ENCODE measurements around the gene KDELR3. TPM values are rescaled to one million over a fixed set of nuclear protein-coding genes. Genes with fewer than 3 reads are reported as not detected.

The KDELR3 gene
- total RNA-seq, 1 donor from 2014 or later = 10.6 TPM

GRCh38 chr22:38422611-38423511 lies 45.0 kb upstream of the KDELR3 start:
- no peaks in the 10 kb centered on the region for H3K27me3 Mint-ChIP-seq
- H3K4me3 Mint-ChIP-seq = no peak overlapping the region
- no peak for DNase-seq (ENCODE audit: extremely low spot score, unreplicated experiment)
- H3K9me3 Mint-ChIP-seq = no peaks in the 10 kb centered on the region
- no peaks in the 10 kb centered on the region for H3K36me3 Mint-ChIP-seq
- no peaks in the 10 kb centered on the region for H3K4me1 Mint-ChIP-seq (ENCODE audit: unreplicated experiment)
- H3K27ac Mint-ChIP-seq = no peak overlapping the region
- TF ChIP-seq CTCF (conservative IDR thresholded peaks at IDR 0.05) = no peak

- no peaks in the 10 kb centered on the region for H3K9me3 Mint-ChIP-seq
- H3K27me3 Mint-ChIP-seq = no peaks in the 10 kb centered on the region
- H3K36me3 Mint-ChIP-seq = no peaks in the 10 kb centered on the region
- TF ChIP-seq CTCF (conservative IDR thresholded peaks at IDR 0.05) = no peak
- no peak overlapping the region for H3K27ac Mint-ChIP-seq
- no peaks in the 10 kb centered on the region for H3K4me1 Mint-ChIP-seq (ENCODE audit: unreplicated experiment)
- no peak for DNase-seq (ENCODE audit: extremely low spot score, unreplicated experiment)
- H3K4me3 Mint-ChIP-seq = no peak overlapping the region
Observed at GRCh38 chr22:38423512-38424503, 44.1 kb upstream of the KDELR3 start.

- Mint-ChIP-seq H3K4me3 (no peak overlapping the region), H3K9me3 (no peaks in the 10 kb centered on the region)
Observed at GRCh38 chr22:38424525-38425080, 43.3 kb upstream of the KDELR3 start.

GRCh38 chr22:38426628-38427027 lies 41.3 kb upstream of the KDELR3 start:
- Mint-ChIP-seq H3K27me3 (no peaks in the 10 kb centered on the region), H3K4me1 (ENCODE audit: unreplicated experiment) (no peaks in the 10 kb centered on the region), H3K4me3 (no peak overlapping the region), H3K9me3 (no peaks in the 10 kb centered on the region), H3K27ac (no peak overlapping the region), H3K36me3 (no peaks in the 10 kb centered on the region)
- no peak for TF ChIP-seq CTCF (conservative IDR thresholded peaks at IDR 0.05)
- DNase-seq (ENCODE audit: extremely low spot score, unreplicated experiment) = no peak

More at GRCh38 chr22:38424525-38425080, 43.3 kb upstream of the KDELR3 start:
- Mint-ChIP-seq H3K27me3 (no peaks in the 10 kb centered on the region), H3K4me1 (ENCODE audit: unreplicated experiment) (no peaks in the 10 kb centered on the region), H3K27ac (no peak overlapping the region), H3K36me3 (no peaks in the 10 kb centered on the region)
- no peak for TF ChIP-seq CTCF (conservative IDR thresholded peaks at IDR 0.05)
- DNase-seq (ENCODE audit: extremely low spot score, unreplicated experiment) = no peak

GRCh38 chr22:38427465-38427864 lies 40.4 kb upstream of the KDELR3 start:
- H3K4me3 Mint-ChIP-seq = no peak overlapping the region
- H3K27me3 Mint-ChIP-seq = no peaks in the 10 kb centered on the region
- no peak overlapping the region for H3K27ac Mint-ChIP-seq
- TF ChIP-seq CTCF (conservative IDR thresholded peaks at IDR 0.05) = no peak
- DNase-seq (ENCODE audit: extremely low spot score, unreplicated experiment) = no peak
- H3K36me3 Mint-ChIP-seq = no peaks in the 10 kb centered on the region
- no peaks in the 10 kb centered on the region for H3K9me3 Mint-ChIP-seq
- no peaks in the 10 kb centered on the region for H3K4me1 Mint-ChIP-seq (ENCODE audit: unreplicated experiment)

Measured in type B pancreatic cell (in vitro differentiated cells).